ENCODE measurements around the gene WNT5A.

- TF ChIP-seq POLR2A (IDR thresholded peaks at IDR 0.05): no peak
- TF ChIP-seq CTCF (IDR thresholded peaks at IDR 0.05): no peak
- no peak for TF ChIP-seq EP300 (IDR thresholded peaks at IDR 0.05)
Observed at GRCh38 chr3:55498520-55498919, 11.4 kb upstream of the WNT5A start.
